PC-9 (cell line): ENCODE measurements around the gene RAD51D.

Source experiments
- CTCF ChIP-seq: fragments of 200-600 bp; sonication (generic); conservative IDR thresholded peaks from 2 replicates; pipeline ENCODE4 v1.6.1; 2017; ENCODE audit warnings: mixed run types, antibody characterized with exemption, mild to moderate bottlenecking, moderate library complexity
- EZH2 ChIP-seq: fragments of 200-600 bp; sonication (generic); IDR thresholded peaks from 2 replicates; pipeline ENCODE4 v1.8.0; 2017; ENCODE audit warnings: antibody characterized with exemption, low read depth

DNA sequence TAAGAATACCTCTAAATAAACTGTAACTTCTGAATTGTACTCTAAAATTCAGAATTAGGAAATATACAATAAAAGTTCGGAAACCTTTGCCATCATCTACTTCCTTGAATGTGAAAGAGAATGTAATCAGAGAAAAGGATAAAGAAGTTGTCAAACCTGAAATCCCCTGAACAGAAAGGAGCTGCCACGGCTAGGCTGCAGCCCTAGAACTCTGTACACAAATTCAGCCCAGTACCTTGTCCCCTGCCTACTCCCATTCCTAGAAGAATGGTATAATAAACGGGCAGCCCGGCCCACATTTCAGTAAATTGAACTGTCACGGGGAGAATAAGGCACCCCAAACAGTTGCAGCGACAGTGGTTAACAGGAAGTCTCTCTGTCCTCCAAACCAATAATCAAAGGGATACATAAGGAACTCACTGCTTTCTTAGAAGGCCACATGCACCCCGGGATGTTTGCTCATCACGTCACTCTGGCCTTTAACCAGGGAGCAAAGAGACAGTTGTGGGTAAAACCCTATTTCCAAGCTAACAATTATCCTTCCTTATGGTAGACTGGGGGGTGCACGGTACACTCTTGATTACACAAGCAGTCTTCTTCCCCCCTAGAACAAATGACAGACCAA, 31.8 kb downstream of the RAD51D start:
- no peak for TF ChIP-seq CTCF
- TF ChIP-seq EZH2, result no peak
